GM18870 (cell line): ENCODE results near the gene CEP63.

Experiments used
- ATAC-seq: cut with Tn5 transposase; IDR thresholded peaks from one replicate; pipeline ENCODE4 v1.9.1; 2021; ENCODE audit warnings: moderate library complexity; ENCODE audit not compliant: unreplicated experiment

The CEP63 gene

DNA sequence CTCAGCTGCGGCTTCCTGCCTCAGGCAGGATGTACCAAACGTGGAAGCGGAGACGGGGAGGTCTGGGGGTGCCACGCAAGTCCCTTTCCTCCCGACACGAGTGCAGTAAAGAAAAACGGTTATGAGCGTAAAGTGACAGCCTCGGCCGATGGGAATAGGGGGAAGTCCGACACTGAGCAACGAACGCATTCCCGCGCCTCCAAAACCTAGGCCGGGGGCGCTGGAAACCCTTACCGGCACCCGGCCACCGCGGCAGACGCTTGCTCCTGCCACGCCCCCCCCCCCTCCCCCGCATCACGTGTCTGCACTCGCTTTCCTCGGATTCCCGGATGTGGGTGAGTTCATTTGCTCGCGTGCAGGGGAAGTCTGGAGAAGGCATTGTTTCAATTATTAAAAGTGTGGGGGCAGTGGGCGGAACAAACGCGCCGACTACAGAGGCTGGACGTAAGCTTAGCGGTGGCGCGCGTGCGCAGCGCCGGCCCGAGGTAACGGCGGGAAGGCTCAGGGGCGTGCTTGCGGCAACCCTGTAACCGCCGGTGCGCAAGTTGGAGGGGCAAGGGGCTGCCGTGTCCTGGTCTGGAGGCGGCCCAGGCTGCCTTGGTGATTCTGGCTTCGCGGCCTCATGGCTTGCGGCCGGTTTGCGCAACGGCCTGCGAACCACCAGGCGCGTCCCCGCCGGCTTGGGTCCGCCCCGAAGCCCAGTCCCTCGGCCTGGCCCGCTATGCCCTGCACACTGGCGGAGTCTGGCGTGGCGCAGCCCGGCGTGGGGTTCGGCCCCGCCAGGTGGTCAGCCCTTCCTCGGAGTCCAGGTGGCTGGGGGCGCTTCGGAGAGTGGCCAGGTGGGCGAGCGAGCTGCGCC is at the start of gene CEP63, which contains the start of gene ANAPC13:
CEP63 (plus strand) TSS at position 340 of the 859 bp plus-strand sequence. CDS start 9,264 bp downstream, outside the sequence.
ANAPC13 (minus strand) TSS at position 268 of the 859 bp plus-strand sequence. CDS start 3,081 bp downstream, outside the sequence.
- peak; percentile 67 for ATAC-seq

DNA sequence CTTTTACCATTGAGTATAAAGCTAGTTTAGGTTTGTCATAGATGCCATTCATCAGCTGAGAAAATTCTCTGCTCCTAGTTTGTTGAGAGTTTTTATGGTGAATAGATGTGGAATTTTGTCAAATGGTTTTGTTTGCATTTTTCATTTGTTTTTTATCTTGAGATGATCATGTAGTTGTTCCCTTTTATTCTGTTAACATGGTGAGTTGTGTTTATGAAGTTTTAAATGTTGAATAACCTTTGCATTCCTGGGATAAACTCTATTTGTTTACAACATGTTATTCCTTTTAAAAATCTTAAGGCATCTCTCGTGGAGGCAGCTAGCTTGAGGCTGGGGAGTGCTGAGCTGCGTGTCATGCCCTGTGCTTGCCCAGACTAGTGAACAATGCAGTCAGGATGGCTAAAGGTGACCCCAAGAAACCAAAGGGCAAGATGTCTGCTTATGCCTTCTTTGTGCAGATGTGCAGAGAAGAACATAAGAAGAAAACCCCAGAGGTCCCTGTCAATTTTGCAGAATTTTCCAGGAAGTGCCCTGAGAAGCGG is 48.6 kb upstream of the CEP63 start:
- no peak for ATAC-seq

DNA sequence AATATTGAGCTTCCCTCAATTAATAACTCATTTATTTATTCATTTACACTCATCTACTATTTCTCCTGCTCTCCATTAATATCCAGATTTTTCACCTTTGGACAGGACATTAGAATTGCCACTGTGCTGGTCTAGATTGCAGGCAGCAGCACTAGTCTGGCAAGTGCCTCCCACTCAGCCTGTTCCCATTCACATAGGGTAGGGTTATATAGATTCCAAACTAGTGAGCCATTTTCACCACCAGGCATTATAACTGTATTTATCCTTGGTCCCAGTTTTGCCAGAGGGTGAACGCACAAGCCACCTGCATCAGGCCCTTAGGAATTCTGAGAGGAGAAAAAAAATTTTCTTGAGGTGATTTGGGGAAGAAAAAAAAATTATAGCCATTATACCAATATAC is 44.5 kb upstream of the CEP63 start:
- ATAC-seq = no peak

DNA sequence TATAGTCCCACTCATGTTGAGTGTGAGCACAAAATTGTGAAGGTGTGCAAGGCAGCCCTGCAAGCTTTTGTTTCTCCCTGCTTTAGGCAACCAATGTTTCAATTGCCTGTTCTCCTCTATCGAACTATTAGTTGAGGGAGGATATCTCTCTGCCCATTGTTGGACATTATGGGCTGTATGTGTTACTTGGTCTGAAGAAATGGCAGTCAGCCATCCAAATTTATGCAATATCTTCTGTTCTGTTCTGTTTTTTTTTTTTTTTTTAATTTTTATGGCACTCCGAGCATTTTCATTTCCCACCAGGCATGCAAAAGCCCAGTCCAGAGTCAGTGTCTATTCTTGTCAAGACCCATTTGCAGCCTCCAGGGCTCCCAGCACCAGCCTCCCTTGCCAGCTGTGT is 44.0 kb upstream of the CEP63 start:
- no peak for ATAC-seq

DNA sequence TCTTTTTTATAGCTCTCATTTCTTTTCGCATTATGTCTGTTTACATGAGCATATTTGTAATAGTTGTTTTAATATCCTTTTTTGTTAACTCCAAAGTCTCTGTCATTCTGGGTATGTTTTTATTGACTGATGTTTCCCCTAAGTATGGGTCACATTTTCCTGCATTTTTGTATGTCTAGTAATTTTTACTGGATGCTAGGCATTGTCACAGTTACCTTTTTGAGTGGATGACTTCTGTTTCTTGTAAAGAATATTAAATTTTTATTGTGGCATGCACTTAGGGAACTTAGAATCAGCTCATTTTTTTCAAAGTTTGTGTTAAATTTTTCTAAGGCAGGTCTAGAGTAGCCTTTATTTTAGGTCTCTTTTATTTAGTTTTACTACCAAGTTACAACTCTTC is 40.8 kb upstream of the CEP63 start:
- ATAC-seq = no peak

DNA sequence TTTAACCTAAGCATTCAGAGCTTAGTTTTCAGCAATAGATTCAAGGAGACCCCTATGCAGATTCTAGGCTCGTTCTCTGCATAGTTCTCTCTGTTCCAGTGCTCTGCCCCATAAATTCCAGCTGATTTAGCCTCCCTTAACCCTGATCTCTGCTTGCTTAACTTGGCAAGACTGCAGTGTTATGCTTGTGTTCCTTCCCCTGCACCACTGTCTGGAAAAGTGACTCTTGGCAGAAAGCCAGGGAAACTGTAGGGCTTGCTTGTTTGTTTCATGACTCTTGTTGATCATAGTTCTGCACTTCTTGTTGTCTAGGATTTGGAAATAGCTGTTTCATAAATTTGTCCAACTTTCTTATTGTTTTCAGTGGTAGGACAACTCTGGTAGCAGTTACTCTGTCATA is 40.2 kb upstream of the CEP63 start:
- no peak for ATAC-seq

DNA sequence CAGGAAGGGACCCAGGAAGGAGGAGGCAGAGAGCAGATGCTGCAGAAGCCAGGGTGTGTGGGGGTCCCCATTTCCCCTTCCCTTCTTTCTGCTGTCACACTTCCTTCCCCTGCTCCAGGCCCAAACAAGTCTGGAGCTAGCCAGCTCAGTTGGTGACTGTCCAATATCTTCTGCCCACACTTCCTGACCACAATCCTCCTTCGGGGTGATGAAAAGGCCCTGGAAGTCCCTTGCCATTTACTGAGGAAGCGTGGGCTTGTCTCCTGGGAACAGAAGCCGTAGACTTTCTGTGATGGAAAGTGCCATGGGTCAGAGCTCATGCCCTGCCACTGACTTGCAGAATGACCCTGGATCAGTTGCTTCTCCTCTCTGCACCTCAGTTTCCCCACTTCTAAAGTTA is 39.1 kb upstream of the CEP63 start:
- no peak for ATAC-seq

DNA sequence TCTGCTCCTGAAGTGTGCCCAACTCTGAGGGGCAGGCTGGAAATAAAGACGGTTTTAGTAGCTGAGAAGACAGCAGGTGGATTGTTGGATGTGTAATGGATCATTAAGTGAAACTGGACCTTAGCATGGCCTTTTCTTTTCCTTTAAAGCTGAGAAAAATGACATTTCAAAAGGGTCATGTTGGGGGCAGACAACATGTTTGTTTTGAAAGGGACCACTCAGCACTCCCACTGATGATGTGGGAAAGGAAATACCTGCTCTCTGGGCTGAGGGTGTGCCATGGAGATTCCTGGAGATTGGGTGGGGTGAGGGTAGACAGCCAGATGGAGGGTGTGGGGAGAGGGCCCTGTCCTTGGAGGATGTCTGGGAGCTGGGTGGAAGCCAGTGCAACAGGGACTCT is 38.5 kb upstream of the CEP63 start:
- no peak for ATAC-seq

DNA sequence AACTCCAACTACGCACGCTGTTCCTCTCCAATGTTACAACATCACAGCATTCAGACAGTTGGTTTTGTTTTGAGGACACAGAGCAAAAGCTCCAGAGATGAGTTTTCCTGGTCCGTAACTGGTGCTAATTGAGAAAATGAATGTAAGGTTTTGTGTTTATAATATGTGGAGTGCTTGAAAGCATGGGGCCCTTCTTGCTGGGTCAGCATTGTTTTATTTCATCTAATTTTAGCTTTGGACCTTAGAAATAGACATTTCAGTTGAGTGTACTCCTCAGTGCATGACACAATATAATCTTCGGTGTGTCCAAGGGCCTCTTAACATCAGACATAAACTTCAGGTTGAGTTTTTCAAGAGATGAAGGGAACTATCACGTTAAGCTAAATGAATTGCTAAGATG is 37.2 kb upstream of the CEP63 start:
- no peak for ATAC-seq

DNA sequence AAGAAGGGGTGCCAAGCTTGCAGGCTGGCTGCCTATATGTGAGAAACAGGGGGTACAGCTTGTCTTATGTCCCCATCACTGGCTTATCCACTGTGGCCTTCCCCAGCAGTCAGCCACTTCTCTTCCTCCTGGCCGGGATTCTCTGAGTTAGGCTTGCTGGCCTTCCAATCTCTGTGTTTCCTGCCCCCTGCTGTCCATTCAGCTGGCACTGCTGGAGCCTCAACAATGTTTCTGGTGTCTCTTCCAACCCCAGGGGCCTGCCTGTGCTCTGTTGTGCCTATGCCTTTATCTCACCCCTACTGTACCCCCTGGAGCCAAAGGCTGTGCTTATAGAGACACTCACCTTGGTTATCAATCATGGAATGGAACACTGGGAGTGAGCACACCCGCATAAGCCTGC is 36.6 kb upstream of the CEP63 start:
- ATAC-seq = no peak

DNA sequence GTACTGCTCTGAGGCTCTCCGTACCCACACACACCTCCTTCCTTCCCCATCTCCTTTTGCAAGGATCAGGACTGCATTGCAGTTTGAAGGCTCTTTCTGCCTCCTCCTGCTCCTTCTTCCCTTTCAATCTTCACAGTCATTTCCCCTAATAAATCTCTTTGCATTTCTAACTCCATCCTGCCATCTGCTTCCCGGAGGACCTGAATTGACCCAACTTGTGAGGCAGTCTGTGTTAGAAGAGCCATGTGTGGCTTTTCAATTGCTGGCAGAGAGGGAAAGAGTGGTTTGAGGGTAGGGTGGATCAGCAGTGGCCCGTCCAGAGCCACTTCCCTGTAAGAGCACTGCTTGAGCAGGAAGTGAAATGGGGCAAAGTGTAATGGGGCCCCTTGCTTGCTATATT is 35.9 kb upstream of the CEP63 start:
- no peak for ATAC-seq

DNA sequence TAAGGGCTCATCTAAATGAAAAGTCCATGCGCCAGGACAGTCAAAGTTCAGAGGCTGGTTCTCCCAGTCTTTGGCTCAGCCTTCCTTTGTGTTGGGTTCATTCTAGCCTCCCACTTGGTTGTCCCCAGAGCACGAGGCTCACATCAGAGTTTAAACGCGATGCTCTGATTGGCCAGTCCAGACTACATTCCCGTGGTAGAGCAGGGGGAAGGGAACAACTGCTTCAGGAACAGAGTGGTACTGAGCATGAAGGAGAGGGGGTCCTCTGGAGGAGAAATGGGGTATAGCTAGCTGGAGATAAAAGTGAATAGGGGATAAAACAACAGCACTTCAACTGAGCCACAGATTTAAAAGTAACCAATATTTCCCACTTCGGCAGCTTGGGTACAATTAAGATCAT is 32.2 kb upstream of the CEP63 start:
- no peak for ATAC-seq

DNA sequence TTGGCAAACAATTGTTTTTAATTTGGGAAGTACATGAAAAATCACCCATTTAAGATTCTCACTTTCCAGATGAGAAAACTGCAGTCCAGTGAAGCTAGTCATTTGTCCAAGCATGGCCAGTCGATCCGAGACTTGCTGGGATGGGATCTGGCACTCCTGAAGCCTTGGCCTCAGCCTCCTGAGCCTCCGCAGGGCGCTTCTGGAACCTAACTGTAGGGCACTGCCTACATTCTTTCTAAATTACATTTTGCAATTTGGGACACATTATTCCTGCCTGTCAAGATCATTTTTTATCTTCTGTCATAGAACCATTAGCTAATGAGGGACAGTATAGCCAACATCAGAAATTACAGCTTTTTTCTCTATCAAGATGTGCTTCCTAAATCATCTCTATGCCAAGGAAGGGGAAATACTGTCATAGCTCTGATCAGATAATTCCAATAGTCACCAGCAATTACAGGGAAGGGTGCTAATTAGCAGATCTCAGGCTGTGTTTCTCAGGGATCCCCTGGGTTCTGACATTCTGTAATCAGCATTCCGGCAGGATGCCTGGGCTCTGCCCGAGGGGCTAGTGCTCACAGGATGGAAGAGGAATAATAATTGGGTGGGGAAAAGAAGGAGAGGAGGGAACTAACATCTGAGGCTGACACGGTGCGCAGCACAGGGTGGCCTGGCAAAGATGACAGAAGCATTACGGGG is 28.3 kb upstream of the CEP63 start:
- ATAC-seq = no peak

DNA sequence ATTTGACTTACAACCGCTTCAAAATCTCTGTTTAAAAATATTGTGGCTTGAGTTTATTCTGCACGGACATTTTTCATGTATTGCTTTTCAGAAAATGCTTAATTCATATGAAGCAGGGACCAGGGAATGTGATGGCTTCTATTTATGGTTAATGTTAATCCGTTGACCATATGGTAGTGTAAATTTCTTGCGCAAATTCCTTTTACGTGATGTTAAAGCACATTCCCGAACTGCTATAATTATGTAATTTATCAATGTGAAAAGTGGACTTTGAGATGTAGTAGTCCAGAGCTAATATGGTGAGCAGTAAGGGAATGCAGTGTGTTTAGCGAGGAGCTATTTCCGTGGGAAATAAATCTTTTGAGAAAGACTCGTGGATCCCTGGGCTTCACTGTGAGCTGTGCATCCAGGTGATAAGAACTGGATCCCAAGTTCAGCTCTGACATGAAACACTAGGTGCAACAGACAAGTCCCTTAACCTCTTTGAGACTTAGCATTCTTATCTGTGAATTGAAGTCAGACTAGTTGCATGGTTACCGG is 27.4 kb upstream of the CEP63 start:
- no peak for ATAC-seq

DNA sequence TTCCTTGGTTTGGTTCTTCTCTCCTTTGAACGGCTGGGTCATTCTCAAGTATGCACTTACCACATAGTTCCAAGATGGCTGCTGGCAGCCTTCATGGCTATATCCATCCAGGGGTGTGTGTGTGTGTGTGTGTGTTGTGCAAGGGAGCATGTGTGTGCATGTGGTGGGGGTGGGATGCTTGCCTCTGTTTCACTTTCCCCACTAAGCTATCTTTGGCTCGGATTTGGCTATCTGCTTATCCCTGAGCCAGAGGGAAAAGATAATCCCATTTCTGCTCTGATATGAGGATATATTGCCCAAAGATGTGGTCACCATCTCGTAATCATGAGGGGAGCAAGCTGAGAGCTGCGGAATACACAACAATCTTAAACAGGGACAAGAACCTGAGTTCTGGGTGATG is 26.3 kb upstream of the CEP63 start:
- no peak for ATAC-seq

DNA sequence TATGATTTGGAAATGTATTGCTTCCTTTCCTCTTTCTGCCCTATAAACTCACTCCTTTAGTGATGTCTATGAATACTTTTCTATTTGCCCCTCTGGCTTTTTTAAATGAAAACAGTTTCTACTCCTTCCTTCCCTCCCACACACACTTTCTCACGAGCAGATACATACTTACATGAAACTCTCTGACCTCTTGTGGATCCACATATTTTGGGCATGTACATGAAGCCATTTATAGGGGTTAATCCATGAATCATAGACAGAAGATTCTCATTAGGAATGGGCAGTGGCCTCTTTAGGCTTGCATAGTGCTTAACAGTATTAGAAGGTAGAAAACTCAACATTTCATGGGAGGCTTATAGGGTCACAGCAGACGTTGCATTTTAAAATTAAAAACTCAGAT is 24.9 kb upstream of the CEP63 start:
- ATAC-seq = no peak

DNA sequence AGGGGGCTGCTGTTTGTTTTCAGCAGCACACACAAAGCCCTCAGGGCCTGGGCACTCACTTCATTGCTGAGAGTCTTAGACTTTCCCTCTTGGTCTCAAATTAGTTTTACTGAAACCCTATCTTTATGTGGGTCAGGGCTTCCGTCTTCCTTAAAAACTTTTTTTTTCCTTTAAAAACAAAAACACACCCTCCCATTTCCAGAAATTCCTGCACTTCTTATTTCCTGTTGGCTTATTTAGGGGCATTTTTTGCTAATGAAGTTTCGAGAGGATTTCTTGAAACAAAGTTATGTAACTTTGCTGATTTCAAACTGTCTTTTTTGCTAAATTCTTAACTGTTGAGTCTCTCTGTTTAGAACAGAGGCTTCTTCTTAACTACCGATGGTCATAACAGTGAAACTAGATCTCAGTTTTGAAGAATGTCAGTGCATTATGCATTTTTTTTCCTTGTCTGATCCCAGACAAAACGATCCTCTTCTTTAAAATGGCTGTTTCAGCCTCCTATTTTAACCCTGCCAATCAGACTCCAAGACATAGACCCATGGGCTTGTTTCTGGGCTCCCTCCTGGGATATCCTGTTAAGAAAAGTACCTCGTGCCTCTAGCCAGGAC is 23.4 kb upstream of the CEP63 start:
- ATAC-seq = no peak

DNA sequence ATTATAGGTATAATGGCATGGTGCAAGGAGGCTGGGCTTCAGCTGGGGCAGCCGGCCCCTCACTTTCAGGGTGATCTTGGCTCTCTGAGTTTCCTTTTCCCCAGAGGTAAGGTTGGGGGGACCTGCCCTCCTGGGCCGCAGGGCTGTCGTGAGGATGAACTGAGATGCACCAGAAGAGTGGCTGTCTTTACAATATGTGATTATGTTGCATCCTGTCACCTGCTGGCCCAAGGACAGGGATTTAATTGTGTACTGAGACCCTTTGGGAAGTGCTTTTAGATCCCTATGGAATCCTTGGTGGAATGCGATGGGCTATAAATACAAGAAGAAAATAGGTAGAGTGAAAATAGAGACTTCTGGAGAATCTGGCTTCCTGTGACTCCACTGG is 22.2 kb upstream of the CEP63 start:
- no peak for ATAC-seq

DNA sequence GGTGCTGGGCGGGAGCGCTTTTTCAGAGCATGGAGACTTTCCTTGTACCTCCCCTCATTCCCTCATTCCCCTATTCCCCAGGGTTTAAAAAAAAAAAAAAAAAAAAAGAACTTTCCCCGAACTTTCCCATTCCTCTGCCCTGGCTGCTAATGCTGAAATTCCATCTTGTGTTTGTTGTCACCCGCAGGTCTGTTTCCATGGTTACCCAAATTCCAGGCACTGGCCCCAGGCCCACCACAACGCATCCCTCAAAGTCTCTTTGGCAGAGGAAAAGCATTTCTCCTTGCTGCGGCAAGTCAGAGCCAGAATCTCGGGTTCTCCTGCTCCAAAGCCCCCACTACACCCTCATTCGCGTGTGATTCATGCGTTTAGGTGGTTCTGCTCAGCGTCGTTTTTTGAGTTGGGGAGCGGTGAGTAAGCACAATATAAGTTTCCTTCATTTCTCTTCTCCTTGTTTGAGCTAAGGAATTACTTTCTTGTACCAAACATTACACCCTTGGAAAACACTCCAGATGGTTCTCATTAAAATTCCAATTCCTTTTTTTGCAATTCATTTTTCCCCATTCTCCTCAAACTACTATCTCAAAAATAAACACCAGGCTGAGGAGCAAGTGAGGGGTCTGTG is 21.7 kb upstream of the CEP63 start:
- no peak for ATAC-seq

DNA sequence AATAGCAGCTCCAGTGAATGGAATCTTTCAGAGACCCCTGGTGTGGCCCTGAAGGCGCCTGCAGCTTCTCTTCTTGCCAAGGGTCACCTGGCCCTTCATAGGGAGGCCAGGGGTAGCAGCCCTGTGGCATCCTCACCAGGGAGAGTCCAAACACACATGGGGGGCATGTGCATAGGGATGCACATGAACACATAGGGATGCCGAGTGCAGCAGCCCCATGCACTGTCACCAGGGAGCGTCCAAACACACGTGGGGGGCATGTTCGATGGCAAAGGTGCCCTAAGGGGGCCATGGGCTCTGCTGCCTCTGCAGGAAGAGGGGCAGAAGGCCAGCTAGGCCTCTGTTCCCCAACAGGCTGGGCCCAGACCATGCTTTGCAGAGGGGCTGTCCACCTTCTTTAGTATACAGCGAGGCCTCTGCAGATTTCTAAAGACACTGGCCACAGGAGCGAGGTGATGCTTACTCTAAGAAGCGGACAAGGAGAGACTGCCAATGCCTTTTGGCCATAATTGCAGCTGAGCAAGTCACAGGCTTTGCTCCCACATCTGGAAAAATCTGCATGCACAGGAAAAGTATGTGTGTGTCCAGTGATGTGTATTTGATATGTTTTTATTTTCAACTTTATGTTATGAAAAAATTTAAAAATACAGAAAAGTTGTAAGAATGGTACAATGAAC is 21.0 kb upstream of the CEP63 start:
- ATAC-seq = no peak
